Muscle of arm (tissue), 12 donors: ENCODE data around the gene CHRFAM7A. TPM values are rescaled to one million over a fixed set of nuclear protein-coding genes. Genes with fewer than 3 reads are reported as not detected.
"Not testable (repeated sequence)": the region's sequence is repeated elsewhere in the genome, so short reads cannot be mapped to it uniquely, and the experiment has no call there.

ENCODE experiments used
- DNase-seq: peaks from one replicate; pipeline ENCODE4 v3.0.0-alpha.2; 2013
- polyA plus RNA-seq, 12 donors: library from polyadenylated mRNA; unstranded; fragments of 120-200 nt; gene quantifications; one replicate each; pipeline ENCODE4 v1.2.1, GENCODE V29; 2013; ENCODE audit not compliant: insufficient read length in 12 of 12

CHRFAM7A gene
- polyA plus RNA-seq, 12 donors: 0.67 to 5.2 (median 1.4) TPM; not detected in 2

DNA sequence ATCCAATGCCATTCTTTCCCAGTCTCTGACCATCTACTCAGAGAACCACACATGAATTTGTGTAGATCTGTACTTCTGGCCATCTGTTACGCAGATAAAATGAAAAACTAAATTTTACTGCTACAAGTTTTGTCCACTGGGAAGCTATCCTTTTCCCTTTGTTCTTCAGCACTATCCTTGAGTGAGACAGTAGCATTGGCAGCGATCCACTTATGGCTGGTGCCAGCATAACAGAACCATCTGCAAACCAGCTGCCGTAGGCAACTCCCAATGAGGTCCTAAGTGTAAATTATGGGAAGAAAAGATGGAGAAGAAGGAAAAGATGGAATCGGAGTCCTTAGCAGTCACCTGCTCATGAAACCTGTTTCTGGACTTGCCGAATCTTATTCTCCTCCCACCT, 72.3 kb downstream of the CHRFAM7A start:
- not testable (repeated sequence) for DNase-seq

DNA sequence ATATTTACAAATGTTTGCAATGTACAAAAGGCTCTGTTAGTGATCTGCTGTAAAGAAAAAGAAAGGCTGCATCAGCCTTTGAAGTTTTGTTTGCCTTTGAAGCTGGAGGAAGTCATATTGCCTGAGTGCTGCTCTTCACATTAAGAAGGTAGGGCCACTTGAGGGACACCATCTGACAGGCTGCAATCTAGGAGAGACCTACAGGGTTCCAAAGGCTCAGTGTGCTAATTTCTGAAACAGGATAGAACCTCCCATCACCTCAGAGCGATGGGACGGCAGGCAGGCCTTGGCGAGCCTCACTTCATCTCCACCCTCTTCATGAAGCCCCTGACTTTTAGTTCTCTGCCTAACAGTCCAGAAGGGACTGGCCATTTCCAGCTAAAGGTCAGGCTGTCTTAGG, 77.6 kb downstream of the CHRFAM7A start:
- not testable (repeated sequence) for DNase-seq

DNA sequence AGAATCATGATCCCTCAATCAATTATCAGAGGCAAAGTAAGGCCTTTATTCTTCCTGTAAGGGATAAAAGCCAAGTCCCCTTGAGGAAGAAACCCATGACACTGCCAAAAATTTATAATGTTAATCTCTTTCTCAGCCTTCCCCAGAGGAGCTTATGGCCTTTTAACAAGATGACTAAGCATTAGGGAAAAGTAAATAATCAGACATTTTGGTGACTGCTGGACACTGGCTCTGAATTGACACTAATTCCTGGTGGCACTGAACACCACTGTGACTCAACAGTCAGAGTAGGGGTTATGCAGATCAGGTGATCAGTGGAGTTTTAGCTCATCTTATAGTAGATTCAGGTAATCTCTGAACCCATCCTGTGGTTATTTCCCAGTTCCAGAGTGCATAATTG, 82.8 kb downstream of the CHRFAM7A start:
- DNase-seq: not testable (repeated sequence)

Other genes with a start within 250 kb of the CHRFAM7A start
- gene GOLGA8R, start 20.7 kb upstream of the CHRFAM7A start, polyA plus RNA-seq: 10 to 100 TPM in 4 of 12 donors, 1 to 10 TPM in 7, not detected in 1; 2.3 to 13.3 (median 7.7) TPM
- gene GOLGA8Q, start 158.5 kb upstream of the CHRFAM7A start, polyA plus RNA-seq: 10 to 100 TPM in 1 of 12 donors, 1 to 10 TPM in 6, under 1 TPM in 2, not detected in 3; 0.41 to 11.5 (median 1.5) TPM
- gene GOLGA8H, start 210.5 kb upstream of the CHRFAM7A start, polyA plus RNA-seq: 1 to 10 TPM in 1 of 12 donors, under 1 TPM in 9, not detected in 2; 0.22 to 2.6 (median 0.48) TPM